A673 (cell line): ENCODE data around the gene BCL2.

Source experiments
- EZH2 ChIP-seq: fragments of 200-600 bp; sonication (generic); IDR thresholded peaks from 2 replicates; pipeline ENCODE4 v1.6.1; 2017; ENCODE audit warnings: borderline replicate concordance, low read depth, mild to moderate bottlenecking, mixed read lengths, antibody characterized with exemption, low read length; ENCODE audit not compliant: poor library complexity, severe bottlenecking
- TF ChIP-seq, protein P1 (sequence below): fragments of 300-800, 200-600 bp; sonication (generic); conservative IDR thresholded peaks from 2 replicates; pipeline ENCODE4 v1.5.1; 2017; ENCODE audit warnings: low read depth, mild to moderate bottlenecking, antibody characterized with exemption, low read length, moderate library complexity, mixed read lengths

DNA sequence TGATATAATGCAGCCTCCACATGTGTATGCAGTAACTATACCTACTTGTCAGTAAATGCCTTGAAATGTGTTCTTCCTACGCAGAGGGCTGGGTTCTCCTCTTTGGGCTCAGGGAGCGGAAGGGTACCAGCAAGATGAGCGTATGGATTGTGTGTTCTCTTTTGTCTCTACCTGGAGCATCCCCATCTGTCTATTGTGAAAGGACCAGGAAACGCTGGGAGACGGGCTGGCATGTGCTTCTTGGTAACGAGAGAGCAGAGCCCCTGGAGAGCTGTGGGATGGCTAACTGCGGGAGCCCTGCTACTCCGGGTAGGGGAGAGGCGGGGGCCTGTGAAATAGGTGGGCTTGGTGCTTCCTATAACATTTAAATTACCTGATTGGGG, 80.9 kb downstream of the BCL2 start:
- TF ChIP-seq, protein P1, sequence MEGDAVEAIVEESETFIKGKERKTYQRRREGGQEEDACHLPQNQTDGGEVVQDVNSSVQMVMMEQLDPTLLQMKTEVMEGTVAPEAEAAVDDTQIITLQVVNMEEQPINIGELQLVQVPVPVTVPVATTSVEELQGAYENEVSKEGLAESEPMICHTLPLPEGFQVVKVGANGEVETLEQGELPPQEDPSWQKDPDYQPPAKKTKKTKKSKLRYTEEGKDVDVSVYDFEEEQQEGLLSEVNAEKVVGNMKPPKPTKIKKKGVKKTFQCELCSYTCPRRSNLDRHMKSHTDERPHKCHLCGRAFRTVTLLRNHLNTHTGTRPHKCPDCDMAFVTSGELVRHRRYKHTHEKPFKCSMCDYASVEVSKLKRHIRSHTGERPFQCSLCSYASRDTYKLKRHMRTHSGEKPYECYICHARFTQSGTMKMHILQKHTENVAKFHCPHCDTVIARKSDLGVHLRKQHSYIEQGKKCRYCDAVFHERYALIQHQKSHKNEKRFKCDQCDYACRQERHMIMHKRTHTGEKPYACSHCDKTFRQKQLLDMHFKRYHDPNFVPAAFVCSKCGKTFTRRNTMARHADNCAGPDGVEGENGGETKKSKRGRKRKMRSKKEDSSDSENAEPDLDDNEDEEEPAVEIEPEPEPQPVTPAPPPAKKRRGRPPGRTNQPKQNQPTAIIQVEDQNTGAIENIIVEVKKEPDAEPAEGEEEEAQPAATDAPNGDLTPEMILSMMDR: no peak
- no peak for TF ChIP-seq EZH2
